ENCODE data around the gene SELENOK.

- no peak for TF ChIP-seq POLR2AphosphoS5 (IDR thresholded peaks at IDR 0.05; ENCODE audit: borderline replicate concordance, low read depth, low read length)
- TF ChIP-seq EZH2 (IDR thresholded peaks at IDR 0.05): no peak
- no peak for TF ChIP-seq FOXP2 (optimal IDR thresholded peaks at IDR 0.05; ENCODE audit: control extremely low read depth, extremely low read length, insufficient read depth)
These were observed 3.4 kb downstream of the SELENOK start for GRCh38 chr3:53888232-53888631.

Measured in SK-N-MC (cell line).